NK-92 (cell line): ENCODE results near the gene CARD11.

ENCODE experiments used
- DNase-seq: peaks from one replicate; lab custom pipeline; 2025; ENCODE audit not compliant: unreplicated experiment; lab: John Stamatoyannopoulos, UW

Gene CARD11

GRCh38 chr7:2945171-2945570 lies 98.5 kb downstream of the CARD11 start:
- DNase-seq = no peak

- no peak for DNase-seq
Observed at GRCh38 chr7:2944739-2945138, 98.9 kb downstream of the CARD11 start.

GRCh38 chr7:2943851-2944601 lies 99.6 kb downstream of the CARD11 start:
- DNase-seq = no peak

GRCh38 chr7:2941216-2941859 lies 102.3 kb downstream of the CARD11 start:
- no peak for DNase-seq

GRCh38 chr7:2940466-2940865 lies 103.2 kb downstream of the CARD11 start:
- DNase-seq = no peak

GRCh38 chr7:2939193-2939885 lies 104.3 kb downstream of the CARD11 start:
- no peak for DNase-seq

- no peak for DNase-seq
Observed at GRCh38 chr7:2938514-2939192, 105.0 kb downstream of the CARD11 start.

GRCh38 chr7:2937701-2938513 lies 105.8 kb downstream of the CARD11 start:
- DNase-seq = no peak

GRCh38 chr7:2936891-2937580 lies 106.6 kb downstream of the CARD11 start:
- DNase-seq = no peak

GRCh38 chr7:2936301-2936700 lies 107.4 kb downstream of the CARD11 start:
- no peak for DNase-seq

- DNase-seq = no peak
Observed at GRCh38 chr7:2934984-2935740, 108.5 kb downstream of the CARD11 start.

GRCh38 chr7:2934211-2934731 lies 109.4 kb downstream of the CARD11 start:
- no peak for DNase-seq

- DNase-seq = no peak
Observed at GRCh38 chr7:2932402-2933251, 111.0 kb downstream of the CARD11 start.

GRCh38 chr7:2931034-2931415 lies 112.6 kb downstream of the CARD11 start:
- DNase-seq = no peak

- no peak for DNase-seq
Observed at GRCh38 chr7:2930310-2931033, 113.2 kb downstream of the CARD11 start.

GRCh38 chr7:2929321-2930201 lies 114.1 kb downstream of the CARD11 start:
- DNase-seq = no peak
